H4 (cell line): ENCODE data around the gene PCF11. TPM values are rescaled to one million over a fixed set of nuclear protein-coding genes. Genes with fewer than 3 reads are reported as not detected.

Source experiments
- DNase-seq: peaks from one replicate; pipeline ENCODE4 v3.0.0-alpha.2; 2015; ENCODE audit warnings: low spot score
- total RNA-seq: library from RNA; depleted of rRNA; stranded (reverse); fragments of >200 nt; shearing (Covaris generic); gene quantifications from 2 replicates; pipeline ENCODE4 v1.2.3, GENCODE V29; 2014

The PCF11 gene
- total RNA-seq, 1 experiment from 2014 or later = 20.7 TPM

- DNase-seq = peak; percentile 100
These were observed 561 bp upstream of the PCF11 start for GRCh38 chr11:83156144-83156995.

GRCh38 chr11:83157594-83158356 lies 844 bp downstream of the PCF11 start:
- DNase-seq = peak; percentile 54

DNA sequence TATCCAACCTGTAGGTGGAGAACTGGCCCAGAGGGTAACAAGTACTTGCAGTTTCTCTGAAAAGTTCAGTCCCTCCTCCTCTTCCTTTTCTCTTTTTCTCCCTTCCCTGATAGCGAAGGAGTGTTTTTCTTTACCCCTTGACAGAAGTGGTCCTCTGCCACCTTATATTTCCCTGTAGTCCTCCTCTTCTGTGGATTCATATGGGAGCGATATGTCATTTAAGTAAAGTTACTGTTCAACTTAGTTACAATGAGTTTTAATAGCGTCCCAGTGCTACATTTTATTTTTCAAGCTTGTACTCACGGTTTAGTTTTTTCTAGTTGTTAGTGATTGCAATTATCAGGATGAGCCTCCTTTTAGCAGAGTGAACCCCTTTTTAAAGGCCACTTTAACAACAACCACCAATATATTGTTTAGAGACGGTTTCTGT lies 1.4 kb downstream of the PCF11 start:
- DNase-seq = peak; percentile 17

DNA sequence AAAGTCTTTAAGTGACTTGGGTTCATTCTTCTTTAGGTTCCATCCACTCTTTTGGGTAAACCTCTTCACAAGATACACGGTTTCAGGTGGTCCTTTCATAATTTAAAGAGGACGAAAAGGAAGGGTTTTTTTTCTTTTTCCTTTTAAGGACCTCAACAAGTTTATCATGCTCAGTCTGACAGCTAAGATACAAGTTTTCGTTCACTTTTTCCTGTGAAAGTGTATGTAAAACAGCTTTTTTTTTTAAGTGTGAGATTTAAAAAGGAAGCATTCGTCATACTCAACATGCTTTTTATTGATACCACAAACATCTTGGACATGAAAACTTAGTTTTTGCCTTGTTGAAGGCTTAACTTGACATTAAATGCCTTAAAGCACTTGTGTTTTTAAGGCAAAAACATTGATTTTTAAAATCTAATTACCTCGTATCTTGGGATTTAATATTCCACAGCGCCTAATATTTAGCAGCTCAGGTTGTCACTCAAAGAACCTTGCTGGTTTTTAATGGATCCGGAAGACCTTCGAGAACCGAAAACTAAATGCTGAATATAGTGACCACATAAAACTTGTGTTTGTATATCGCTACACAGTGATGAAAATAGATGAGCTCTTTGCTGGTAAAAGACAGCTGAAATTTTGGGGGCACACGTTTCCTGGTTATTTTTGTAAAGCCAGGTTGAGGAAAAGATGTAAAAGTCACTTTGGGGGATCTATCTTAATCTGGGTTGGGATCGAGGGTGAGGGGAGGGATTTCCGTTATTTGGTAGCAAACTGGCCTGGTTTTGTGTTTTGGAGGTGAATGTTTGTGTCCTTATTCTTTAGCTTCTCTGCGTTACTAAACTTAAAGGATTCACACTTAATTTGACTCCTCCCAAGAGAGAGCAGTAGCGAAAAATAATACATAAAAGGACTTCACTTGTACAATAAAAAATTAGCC lies 2.3 kb downstream of the PCF11 start:
- DNase-seq = no peak

DNA sequence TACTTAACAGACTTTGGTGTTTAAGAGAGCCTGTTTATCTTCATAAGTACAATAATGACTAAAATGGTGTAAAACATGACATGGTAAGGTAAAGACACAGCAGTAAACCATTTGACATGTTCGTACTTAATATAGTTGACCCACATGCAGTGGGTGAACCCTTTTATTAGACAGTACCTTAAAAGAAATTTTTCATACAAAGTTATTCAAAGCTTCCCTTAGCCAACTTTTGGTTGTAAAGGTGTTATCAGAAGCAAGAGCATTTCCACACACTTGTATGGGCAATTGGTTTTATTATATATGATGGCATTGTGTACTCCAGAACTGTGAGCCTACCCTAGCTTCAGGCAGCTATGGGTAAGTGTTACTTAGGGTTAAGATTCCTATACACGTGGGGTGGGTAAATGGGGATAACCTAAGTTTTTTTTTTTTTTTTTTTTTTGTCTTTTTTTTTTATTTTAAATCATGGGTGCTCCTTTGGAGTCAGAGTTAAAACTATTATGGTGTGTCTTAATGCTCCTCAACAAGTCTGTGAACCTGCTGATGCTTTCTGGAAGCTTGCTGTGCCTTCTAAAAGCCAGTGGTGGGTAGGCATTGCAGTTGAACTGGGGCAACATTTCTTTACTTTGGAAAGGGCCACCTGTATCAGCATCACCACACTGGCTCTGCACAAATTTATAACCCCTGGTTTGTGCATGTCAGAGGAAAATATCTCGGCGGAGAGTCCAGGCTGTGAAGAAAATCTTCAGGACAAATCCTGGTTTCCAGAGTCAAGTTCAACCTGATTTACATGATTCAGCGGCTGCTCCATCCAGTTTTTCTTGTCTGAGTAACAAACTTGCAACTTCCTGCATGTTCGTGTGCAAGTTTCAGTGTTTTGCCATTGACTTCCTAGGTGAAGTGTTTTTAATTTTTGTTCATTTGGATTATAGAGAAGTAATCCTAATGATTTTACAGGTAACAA lies 3.3 kb downstream of the PCF11 start:
- DNase-seq = no peak

- no peak for DNase-seq
These were observed 4.8 kb downstream of the PCF11 start for GRCh38 chr11:83161610-83162199.

GRCh38 chr11:83162377-83162776 lies 5.4 kb downstream of the PCF11 start:
- no peak for DNase-seq

DNA sequence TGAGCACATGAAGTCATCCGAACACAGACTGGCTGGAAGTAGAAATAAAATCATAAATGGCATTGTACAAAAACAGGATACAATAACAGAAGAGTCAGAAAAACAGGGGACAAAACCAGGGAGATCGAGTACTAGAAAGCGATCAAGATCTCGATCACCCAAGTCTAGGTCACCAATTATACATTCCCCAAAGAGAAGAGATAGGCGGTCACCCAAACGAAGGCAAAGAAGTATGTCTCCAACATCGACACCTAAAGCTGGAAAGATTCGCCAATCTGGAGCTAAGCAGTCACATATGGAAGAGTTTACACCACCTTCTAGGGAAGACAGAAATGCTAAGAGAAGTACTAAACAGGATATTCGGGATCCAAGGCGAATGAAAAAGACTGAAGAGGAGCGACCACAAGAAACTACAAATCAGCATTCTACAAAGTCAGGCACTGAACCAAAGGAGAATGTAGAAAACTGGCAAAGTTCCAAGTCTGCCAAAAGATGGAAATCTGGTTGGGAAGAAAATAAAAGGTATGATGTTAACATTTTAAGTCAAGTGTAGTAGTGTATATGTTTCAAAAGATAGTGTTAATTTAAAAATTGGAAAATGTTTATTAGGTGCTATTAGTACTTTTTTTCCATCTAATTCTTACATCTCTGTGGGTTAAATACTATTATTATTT lies 9.4 kb downstream of the PCF11 start:
- DNase-seq = no peak

DNA sequence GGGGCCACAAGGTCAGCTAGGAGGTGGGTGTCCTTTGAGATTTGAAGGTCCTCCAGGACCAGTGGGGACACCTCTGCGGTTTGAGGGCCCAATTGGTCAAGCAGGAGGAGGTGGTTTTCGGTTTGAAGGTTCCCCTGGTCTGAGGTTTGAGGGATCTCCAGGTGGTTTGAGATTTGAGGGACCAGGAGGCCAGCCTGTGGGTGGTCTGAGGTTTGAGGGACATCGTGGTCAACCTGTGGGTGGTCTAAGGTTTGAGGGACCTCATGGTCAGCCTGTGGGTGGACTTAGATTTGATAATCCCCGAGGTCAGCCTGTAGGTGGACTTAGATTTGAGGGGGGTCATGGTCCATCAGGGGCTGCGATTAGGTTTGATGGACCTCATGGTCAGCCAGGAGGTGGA lies 11.8 kb downstream of the PCF11 start:
- DNase-seq = no peak

GRCh38 chr11:83170865-83171264 lies 13.9 kb downstream of the PCF11 start:
- DNase-seq = no peak

- no peak for DNase-seq
These were observed 15.6 kb downstream of the PCF11 start for GRCh38 chr11:83172551-83172950.

DNA sequence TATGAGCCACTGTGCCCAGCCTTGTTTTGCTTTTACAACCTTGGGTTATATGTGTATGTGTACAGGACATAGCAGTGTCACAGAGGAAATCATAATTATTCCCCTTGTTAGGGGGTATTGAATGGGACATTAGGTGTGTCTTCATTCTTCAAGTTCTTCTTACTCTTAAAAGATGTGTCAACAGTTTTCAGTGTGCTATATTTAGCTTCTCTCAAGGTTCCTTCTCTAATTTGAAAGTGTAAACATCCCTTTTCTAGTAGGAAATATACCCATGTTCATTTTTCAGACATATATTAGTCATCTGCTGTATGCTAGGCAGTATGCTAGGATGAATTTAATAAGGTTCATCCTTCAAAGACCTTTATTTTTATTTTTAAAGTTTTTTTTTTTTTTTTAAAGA lies 17.1 kb downstream of the PCF11 start:
- no peak for DNase-seq

GRCh38 chr11:83175815-83176214 lies 18.9 kb downstream of the PCF11 start:
- DNase-seq = no peak

GRCh38 chr11:83181815-83182214 lies 24.9 kb downstream of the PCF11 start:
- DNase-seq = no peak

- DNase-seq = no peak
These were observed 28.8 kb downstream of the PCF11 start for GRCh38 chr11:83185767-83186166.

DNA sequence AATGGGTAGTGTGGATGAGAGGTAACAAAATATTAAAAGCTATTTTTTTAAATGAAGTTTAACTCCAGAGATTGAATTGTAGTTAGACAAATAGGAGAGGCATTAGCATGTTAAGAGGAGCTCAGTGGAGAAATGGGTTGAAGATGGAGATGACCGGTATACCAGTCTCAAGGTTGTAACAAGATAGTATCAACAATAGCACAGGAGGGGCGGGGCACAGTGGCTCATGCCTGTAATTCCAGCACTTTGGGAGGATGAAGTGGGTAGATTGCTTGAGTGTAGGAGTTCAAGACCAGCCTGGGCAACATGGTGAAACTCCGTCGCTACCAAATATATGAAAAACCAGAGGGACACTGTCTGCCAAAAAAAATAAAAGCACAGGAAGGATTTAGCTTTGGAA lies 30.5 kb downstream of the PCF11 start:
- DNase-seq = no peak

DNA sequence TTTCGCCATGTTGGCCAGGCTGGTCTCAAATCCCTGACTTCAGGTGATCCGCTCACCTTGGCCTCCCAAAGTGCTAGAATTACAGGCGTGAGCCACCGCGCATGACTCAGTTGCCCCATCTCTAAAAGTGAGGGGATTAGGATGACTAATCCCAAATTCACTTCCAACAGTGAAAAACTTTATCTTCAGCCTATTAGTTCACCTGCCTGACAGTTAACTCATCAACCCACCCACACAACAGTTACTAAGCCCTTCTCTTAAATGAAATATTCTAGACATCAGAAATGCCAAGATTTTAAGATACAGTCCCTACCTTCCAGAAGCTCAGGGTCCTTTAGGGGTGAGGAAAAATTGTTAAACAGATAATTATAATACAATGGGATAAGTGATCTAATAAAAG lies 34.6 kb downstream of the PCF11 start:
- no peak for DNase-seq

DNA sequence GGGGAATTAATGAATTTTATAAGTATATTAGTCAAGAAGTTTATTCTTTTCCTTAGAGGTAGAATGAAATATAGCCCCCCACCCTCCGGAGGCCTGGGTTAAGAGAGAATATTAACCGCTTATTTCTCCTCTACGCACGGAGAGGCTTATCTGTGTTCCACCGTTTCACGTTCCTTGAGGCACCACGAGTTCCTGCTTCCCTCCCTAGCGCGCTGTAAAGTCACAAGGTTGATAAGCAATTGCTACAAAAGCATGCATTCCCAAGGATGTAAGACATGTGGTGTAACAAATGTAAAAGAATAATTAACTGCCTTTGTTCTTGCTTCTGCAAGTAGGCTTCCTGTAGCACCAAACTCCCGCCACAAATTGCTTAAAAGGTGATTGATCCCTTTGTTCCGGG lies 35.1 kb downstream of the PCF11 start:
- no peak for DNase-seq

- no peak for DNase-seq
These were observed 35.8 kb downstream of the PCF11 start for GRCh38 chr11:83192606-83193245.
